ENCODE data around the gene ETDB.
"Not testable (repeated sequence)": the region's sequence is repeated elsewhere in the genome, so short reads cannot be mapped to it uniquely, and the experiment has no call there.

DNA sequence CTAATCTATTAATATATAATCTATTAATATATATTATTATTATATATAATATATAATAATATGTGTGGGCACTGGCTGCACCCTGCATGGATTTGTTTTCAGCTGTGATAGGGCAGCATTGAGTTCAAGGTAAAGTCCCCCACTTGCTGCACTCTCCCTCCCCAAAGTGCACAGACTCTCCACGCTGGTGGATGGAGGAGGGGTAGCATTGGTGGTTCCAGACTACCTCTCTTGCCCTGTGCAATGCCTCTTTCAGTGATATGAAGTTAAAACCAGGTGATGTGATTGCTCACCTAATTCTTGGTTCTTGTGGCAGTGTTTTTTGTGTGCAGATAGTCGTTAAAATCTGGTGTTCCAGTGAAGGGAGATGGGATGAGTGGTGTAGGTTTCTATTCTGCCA lies 4.3 kb downstream of the ETDB start:
- TF ChIP-seq, protein P1, sequence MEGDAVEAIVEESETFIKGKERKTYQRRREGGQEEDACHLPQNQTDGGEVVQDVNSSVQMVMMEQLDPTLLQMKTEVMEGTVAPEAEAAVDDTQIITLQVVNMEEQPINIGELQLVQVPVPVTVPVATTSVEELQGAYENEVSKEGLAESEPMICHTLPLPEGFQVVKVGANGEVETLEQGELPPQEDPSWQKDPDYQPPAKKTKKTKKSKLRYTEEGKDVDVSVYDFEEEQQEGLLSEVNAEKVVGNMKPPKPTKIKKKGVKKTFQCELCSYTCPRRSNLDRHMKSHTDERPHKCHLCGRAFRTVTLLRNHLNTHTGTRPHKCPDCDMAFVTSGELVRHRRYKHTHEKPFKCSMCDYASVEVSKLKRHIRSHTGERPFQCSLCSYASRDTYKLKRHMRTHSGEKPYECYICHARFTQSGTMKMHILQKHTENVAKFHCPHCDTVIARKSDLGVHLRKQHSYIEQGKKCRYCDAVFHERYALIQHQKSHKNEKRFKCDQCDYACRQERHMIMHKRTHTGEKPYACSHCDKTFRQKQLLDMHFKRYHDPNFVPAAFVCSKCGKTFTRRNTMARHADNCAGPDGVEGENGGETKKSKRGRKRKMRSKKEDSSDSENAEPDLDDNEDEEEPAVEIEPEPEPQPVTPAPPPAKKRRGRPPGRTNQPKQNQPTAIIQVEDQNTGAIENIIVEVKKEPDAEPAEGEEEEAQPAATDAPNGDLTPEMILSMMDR (IDR thresholded peaks at IDR 0.05; ENCODE audit: insufficient read depth, low read depth, low read length): not testable (repeated sequence)
- TF ChIP-seq EZH2 (IDR thresholded peaks at IDR 0.05; ENCODE audit: insufficient read depth, low read length): not testable (repeated sequence)
